T-helper 17 cell (primary cell): Measurements from ENCODE around the gene SPATA3. TPM values are rescaled to one million over a fixed set of nuclear protein-coding genes. Genes with fewer than 3 reads are reported as not detected.
"Not testable (repeated sequence)": the region's sequence is repeated elsewhere in the genome, so short reads cannot be mapped to it uniquely, and the experiment has no call there.

Experiments
- ATAC-seq: fragments of 150-1000 bp; cut with Tn5 transposase; 2 replicates; pipeline ENCODE4 v1.10.0; 2021; ENCODE audit warnings: mild to moderate bottlenecking, moderate library complexity
- DNase-seq, 3 donors: peaks; one replicate each; pipeline versions ENCODE4 v3.0.0 to v3.0.0-alpha.2; 2020 to 2021
- H3K9me3 ChIP-seq: one replicate; pipeline ENCODE4 v1.7.0; 2013; ENCODE audit warnings: low read length, mild to moderate bottlenecking; ENCODE audit not compliant: control insufficient read depth, poor library complexity, severe bottlenecking
- H3K27ac Mint-ChIP-seq: one replicate; pipeline ENCODE4 v1.8.0; 2022; ENCODE audit warnings: mild to moderate bottlenecking, moderate library complexity, mixed read lengths
- H3K27me3 Mint-ChIP-seq: one replicate; pipeline ENCODE4 v1.8.0; 2022; ENCODE audit warnings: mixed read lengths
- H3K36me3 Mint-ChIP-seq: one replicate; pipeline ENCODE4 v1.8.0; 2022; ENCODE audit warnings: low read depth, mixed read lengths
- H3K4me1 Mint-ChIP-seq: one replicate; pipeline ENCODE4 v1.8.0; 2022; ENCODE audit warnings: mild to moderate bottlenecking, mixed read lengths
- H3K4me3 Mint-ChIP-seq: one replicate; pipeline ENCODE4 v1.8.0; 2022; ENCODE audit warnings: mild to moderate bottlenecking, moderate library complexity, mixed read lengths
- total RNA-seq, 4 donors: library from RNA in 2 of 4; stranded (reverse) in 2 of 4; gene quantifications; one replicate each; pipeline ENCODE4 v1.2.3 and lab custom pipeline; 2022 to 2026

Gene SPATA3
- total RNA-seq, 2 donors from 2014 or later, result not detected

DNA sequence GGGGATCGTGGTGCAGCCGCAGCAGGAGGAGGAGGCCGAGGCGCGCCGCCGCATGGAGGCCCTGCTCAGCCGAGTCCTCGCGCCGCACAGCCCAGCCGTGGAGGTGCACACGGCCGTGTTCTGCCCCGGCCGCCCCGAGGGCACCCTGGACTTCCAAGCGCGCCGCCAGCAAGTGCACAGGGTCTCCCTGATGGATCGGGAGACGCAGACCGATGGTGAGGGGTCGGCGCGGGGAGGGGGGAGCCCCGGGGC, 5.1 kb upstream of the SPATA3 start:
- no peak overlapping the region for H3K27ac Mint-ChIP-seq
- H3K4me1 Mint-ChIP-seq, result peaks cover 5% of the 10 kb centered on the region
- H3K36me3 Mint-ChIP-seq, result no peaks in the 10 kb centered on the region
- H3K27me3 Mint-ChIP-seq, result peaks cover 53% of the 10 kb centered on the region
- ATAC-seq (no peak), DNase-seq (no peak)
- no peaks in the 10 kb centered on the region for H3K9me3 ChIP-seq
- H3K4me3 Mint-ChIP-seq, result no peak overlapping the region

DNA sequence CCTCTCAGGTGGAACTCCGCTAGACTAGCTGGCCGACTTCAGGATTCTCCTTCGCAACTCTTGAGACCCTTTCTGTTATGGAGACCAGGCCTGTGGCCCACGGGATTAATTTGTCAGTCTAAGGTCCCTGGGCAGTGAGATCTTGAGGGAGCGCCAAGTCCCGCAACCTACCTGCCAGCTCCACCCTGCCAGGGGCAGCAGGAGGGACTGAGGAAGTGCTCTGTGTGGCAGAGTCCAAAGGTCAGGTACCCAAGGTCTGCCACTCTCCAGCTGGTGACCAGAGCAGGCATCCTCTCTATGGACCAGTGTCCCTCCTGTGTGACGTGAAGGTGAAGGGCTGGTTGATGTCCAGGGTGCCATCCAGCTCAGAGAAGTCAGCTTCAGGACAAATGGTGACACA, 4.3 kb upstream of the SPATA3 start:
- H3K27me3 Mint-ChIP-seq, result peaks cover 57% of the 10 kb centered on the region

DNA sequence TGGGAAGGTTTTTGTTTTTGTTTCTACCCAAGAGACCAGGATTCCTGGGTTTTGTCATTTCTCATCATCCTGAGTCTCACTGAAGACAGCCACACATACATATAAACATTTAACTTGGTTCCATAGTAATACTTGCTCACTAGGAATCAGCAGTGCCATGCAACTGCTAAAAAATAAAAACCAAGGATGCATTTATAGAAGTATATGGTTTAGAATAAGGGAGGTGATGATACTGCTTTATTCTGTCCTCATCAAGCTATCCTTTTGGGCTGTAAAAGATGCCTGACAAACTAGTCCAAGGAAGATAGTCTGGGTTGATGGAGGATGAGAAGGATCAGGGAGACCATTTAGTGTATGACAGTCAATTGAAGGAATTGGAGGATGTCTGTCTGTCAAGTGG, 740 bp downstream of the SPATA3 start:
- H3K27ac Mint-ChIP-seq, result no peak overlapping the region
- peaks cover 6% of the 10 kb centered on the region for H3K36me3 Mint-ChIP-seq
- no peaks in the 10 kb centered on the region for H3K9me3 ChIP-seq
- ATAC-seq (no peak), DNase-seq (no peak)
- H3K27me3 Mint-ChIP-seq, result peaks cover 83% of the 10 kb centered on the region
- H3K4me1 Mint-ChIP-seq, result peaks cover 3% of the 10 kb centered on the region
- no peak overlapping the region for H3K4me3 Mint-ChIP-seq

More for the DNA sequence above, 4.3 kb upstream of the SPATA3 start:
- no peak overlapping the region for H3K27ac Mint-ChIP-seq
- no peaks in the 10 kb centered on the region for H3K9me3 ChIP-seq
- peaks cover 4% of the 10 kb centered on the region for H3K4me1 Mint-ChIP-seq
- no peak for ATAC-seq
- H3K36me3 Mint-ChIP-seq, result peaks cover 2% of the 10 kb centered on the region
- H3K4me3 Mint-ChIP-seq, result no peak overlapping the region
- DNase-seq, result no peak

GRCh38 chr2:230998882-230999281, 3.0 kb downstream of the SPATA3 start:
- Mint-ChIP-seq H3K36me3 (peaks cover 6% of the 10 kb centered on the region), H3K27me3 (peaks cover 66% of the 10 kb centered on the region)
- H3K9me3 ChIP-seq, result no peaks in the 10 kb centered on the region

DNA sequence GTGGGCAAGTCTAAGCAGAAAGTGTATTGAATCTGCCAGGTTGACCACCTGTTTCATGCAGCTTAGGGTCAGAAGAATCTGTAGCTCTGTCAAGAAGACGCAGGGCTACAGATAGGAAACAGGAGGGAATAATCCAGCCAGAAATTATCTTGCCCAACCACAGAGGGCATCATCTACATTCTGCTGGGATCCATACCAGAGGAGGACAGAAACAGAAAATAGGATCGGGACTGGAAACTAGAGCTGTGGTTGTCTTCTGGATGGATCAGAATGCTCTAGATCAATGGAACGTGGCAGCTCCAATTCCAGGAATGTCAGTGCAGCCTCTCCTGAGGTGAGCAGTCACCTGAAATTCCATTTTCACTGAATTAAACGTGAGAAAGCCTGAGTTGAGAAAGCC, 3.6 kb downstream of the SPATA3 start:
- DNase-seq (no peak), ATAC-seq (no peak)
- H3K27me3 Mint-ChIP-seq, result peaks cover 60% of the 10 kb centered on the region
- H3K36me3 Mint-ChIP-seq, result peaks cover 6% of the 10 kb centered on the region
- peaks cover 3% of the 10 kb centered on the region for H3K4me1 Mint-ChIP-seq
- no peaks in the 10 kb centered on the region for H3K9me3 ChIP-seq
- H3K27ac Mint-ChIP-seq, result no peak overlapping the region
- no peak overlapping the region for H3K4me3 Mint-ChIP-seq

More at GRCh38 chr2:230998882-230999281, 3.0 kb downstream of the SPATA3 start:
- no peak overlapping the region for H3K4me3 Mint-ChIP-seq
- no peak overlapping the region for H3K27ac Mint-ChIP-seq
- ATAC-seq, result no peak
- no peak for DNase-seq
- H3K4me1 Mint-ChIP-seq, result peaks cover 3% of the 10 kb centered on the region

DNA sequence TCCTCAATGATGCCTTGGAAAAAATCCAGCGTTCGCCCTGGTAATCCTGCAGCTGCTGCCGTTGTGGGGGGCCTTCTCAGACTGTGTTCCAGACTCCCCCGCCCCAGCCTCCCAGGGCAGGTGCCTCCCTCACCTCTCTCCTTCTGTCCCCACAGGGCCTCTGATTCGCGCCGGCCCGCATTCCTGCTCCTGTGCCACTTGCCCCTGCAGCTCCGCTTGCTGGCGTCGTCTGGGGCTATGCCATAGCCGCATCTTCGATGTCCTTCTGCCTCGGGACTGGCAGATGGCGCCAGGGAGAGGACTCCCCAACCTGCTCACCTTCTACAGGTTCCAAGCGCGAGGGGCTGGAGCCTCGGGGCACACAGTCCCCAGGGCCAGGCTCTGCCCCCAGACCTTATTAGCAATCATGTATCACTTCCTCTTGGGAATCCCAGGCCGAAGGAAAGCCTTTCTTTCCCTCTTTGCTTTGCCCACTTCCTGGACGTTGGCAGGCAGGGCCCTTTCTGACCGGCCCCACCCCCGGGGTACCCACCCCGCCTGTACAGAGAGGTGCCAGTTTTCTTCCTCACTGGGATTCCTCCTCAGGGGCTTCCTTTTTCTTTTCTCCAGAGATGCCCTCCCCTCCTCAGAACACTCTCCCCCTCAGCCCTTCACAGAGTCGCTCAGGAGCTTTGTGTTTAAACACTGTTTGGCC, 4.4 kb downstream of the SPATA3 start:
- Mint-ChIP-seq H3K27ac (no peak overlapping the region), H3K36me3 (peaks cover 6% of the 10 kb centered on the region), H3K27me3 (peaks cover 51% of the 10 kb centered on the region), H3K4me1 (peaks cover 3% of the 10 kb centered on the region), H3K4me3 (no peak overlapping the region)
- H3K9me3 ChIP-seq, result no peaks in the 10 kb centered on the region
- DNase-seq (no peak), ATAC-seq (no peak)

- ATAC-seq, result no peak
- Mint-ChIP-seq H3K4me1 (peaks cover 3% of the 10 kb centered on the region), H3K4me3 (no peak overlapping the region), H3K27me3 (peaks cover 44% of the 10 kb centered on the region), H3K36me3 (peaks cover 7% of the 10 kb centered on the region), H3K27ac (no peak overlapping the region)
- no peaks in the 10 kb centered on the region for H3K9me3 ChIP-seq
- no peak for DNase-seq
These were observed 5.1 kb downstream of the SPATA3 start for GRCh38 chr2:231001036-231001435.

GRCh38 chr2:231001921-231002320, 6.0 kb downstream of the SPATA3 start:
- H3K4me3 Mint-ChIP-seq, result no peak overlapping the region
- no peak overlapping the region for H3K27ac Mint-ChIP-seq
- ATAC-seq (no peak), DNase-seq (no peak)
- peaks cover 41% of the 10 kb centered on the region for H3K27me3 Mint-ChIP-seq
- H3K9me3 ChIP-seq, result no peaks in the 10 kb centered on the region
- peaks cover 6% of the 10 kb centered on the region for H3K36me3 Mint-ChIP-seq
- H3K4me1 Mint-ChIP-seq, result peaks cover 3% of the 10 kb centered on the region

GRCh38 chr2:231002641-231003040, 6.7 kb downstream of the SPATA3 start:
- H3K27ac Mint-ChIP-seq, result no peak overlapping the region
- ATAC-seq (no peak), DNase-seq (no peak)
- H3K4me1 Mint-ChIP-seq, result peaks cover 3% of the 10 kb centered on the region
- H3K9me3 ChIP-seq, result no peaks in the 10 kb centered on the region
- peaks cover 45% of the 10 kb centered on the region for H3K27me3 Mint-ChIP-seq
- H3K4me3 Mint-ChIP-seq, result no peak overlapping the region
- peaks cover 6% of the 10 kb centered on the region for H3K36me3 Mint-ChIP-seq

DNA sequence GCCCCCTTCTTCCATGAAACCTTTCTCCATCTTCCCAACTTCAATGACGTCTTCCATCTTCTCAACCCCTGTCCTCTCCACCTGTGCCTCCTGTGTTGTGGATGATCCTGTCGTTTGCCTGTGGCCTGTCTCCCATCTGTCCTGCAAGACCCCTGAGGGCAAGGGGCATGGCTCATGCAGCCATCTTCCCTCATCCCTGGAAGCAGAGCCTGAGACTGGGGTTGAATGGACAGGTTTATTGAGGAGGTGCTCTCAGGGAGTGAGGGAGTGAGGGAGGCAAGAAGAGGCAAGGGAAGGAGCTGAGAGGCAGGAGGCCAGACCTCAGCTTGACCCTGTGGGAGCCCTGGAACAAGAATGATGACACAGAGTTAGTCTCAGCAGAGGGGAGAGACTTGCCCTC, 7.3 kb downstream of the SPATA3 start:
- Mint-ChIP-seq H3K4me1 (peaks cover 3% of the 10 kb centered on the region), H3K36me3 (peaks cover 6% of the 10 kb centered on the region), H3K4me3 (no peak overlapping the region), H3K27me3 (peaks cover 43% of the 10 kb centered on the region), H3K27ac (no peak overlapping the region)
- ATAC-seq (no peak), DNase-seq (no peak)
- no peaks in the 10 kb centered on the region for H3K9me3 ChIP-seq

- not testable (repeated sequence) for H3K4me1 Mint-ChIP-seq, ATAC-seq, H3K36me3 Mint-ChIP-seq, H3K4me3 Mint-ChIP-seq, DNase-seq, H3K9me3 ChIP-seq, H3K27ac Mint-ChIP-seq
- H3K27me3 Mint-ChIP-seq, result peaks cover 34% of the 10 kb centered on the region
These were observed 9.0 kb downstream of the SPATA3 start for GRCh38 chr2:231004930-231005329.

- H3K27ac Mint-ChIP-seq, result no peak overlapping the region
- H3K36me3 Mint-ChIP-seq, result peaks cover 4% of the 10 kb centered on the region
- H3K4me1 Mint-ChIP-seq, result no peaks in the 10 kb centered on the region
- H3K27me3 Mint-ChIP-seq, result peaks cover 26% of the 10 kb centered on the region
- no peak overlapping the region for H3K4me3 Mint-ChIP-seq
- no peaks in the 10 kb centered on the region for H3K9me3 ChIP-seq
- ATAC-seq (no peak), DNase-seq (no peak)
These were observed 11.6 kb downstream of the SPATA3 start for GRCh38 chr2:231007286-231008098.

GRCh38 chr2:231008131-231008530, 12.2 kb downstream of the SPATA3 start:
- H3K4me1 Mint-ChIP-seq, result no peaks in the 10 kb centered on the region

More at GRCh38 chr2:231008131-231008530, 12.2 kb downstream of the SPATA3 start:
- Mint-ChIP-seq H3K4me3 (no peak overlapping the region), H3K27ac (no peak overlapping the region), H3K27me3 (peaks cover 31% of the 10 kb centered on the region), H3K36me3 (peaks cover 4% of the 10 kb centered on the region)
- H3K9me3 ChIP-seq, result no peaks in the 10 kb centered on the region
- no peak for DNase-seq
- no peak for ATAC-seq
